Left cardiac atrium (tissue), 4 donors: Measurements from ENCODE around the gene COL28A1. TPM values are rescaled to one million over a fixed set of nuclear protein-coding genes. Genes with fewer than 3 reads are reported as not detected.
"Not testable (repeated sequence)": the region's sequence is repeated elsewhere in the genome, so short reads cannot be mapped to it uniquely, and the experiment has no call there.

Source experiments
- ATAC-seq, 2 donors: fragments of 200-7000 bp; cut with Tn5 transposase; one replicate each; pipeline ENCODE4 v1.9.1; 2020; ENCODE audit warnings: mild to moderate bottlenecking in 2 of 2, moderate library complexity in 2 of 2
- DNase-seq: peaks from one replicate; pipeline ENCODE4 v3.0.0-alpha.2; 2020
- intact Hi-C, 2 donors: fragments of 100-400 bp; cut with DNase I; formaldehyde crosslinking; loops; one replicate each; pipeline versions ENCODE4 v1.14.1 to v1.15.1; 2022 to 2023
- total RNA-seq, 2 donors: library from RNA; stranded (reverse); fragmentation: NEBNext Ultra II Directional; extraction: Animal tissue kit (Norgen Biotek cat#: 25700); gene quantifications; one replicate each; pipeline ENCODE4 v1.2.1, GENCODE V29; 2021
- donor health status: DM: no; HTN: yes; CAD: no.
- donor health status: DM: no; HTN: yes; CAD: no; lungs with severe emphysema.
- donor health status: DM: yes; HTN: yes; CAD: no.
- donor health status: Dilated cardiomyopathy.

The COL28A1 gene
- total RNA-seq, 2 donors from 2014 or later, result 3.6 to 8.9 TPM

DNA sequence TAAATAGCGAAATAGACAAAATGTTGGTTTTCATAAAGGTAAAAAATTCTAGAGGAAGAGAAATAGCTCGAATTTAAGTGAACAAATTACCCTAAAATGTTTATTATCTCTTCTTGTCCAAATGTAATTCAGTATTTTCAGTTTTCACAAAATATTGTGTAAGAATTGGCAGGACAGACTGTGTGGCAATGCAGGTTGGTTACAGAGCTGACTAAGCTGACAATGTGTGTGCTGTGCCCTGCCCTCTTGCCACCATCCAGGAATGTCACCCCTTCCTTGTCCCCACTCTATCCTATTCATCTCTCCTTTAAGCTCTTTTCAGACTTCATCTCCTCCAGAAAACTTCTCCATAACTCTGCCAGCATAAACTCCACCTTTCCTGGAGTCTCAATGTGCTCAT, 46.1 kb downstream of the COL28A1 start:
- ATAC-seq (no peak), DNase-seq (no peak)
- intact Hi-C loops, result no loop called here

GRCh38 chr7:7486362-7486761, 49.3 kb downstream of the COL28A1 start:
- ATAC-seq, result no peak
- intact Hi-C loops, result no loop called here
- DNase-seq, result no peak

DNA sequence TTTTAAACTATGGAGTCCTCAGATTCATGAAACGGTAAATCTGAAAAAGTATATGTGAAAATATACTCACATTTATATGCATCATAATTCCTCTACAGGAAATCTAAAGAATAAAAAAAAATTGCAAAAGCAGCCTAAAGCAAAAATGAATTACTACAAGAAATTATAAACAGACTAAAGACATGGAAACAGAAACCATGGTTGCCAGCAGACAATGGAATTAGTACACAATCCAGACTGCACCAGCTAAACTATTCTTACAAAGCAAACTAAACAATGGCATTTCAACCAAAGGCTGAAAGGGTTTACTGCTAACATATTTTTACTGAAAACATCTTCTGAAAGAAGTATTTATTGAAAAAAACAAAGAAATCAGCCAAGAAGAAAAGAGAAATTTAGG, 51.6 kb downstream of the COL28A1 start:
- DNase-seq (no peak), ATAC-seq (no peak)
- intact Hi-C loops, result no loop called here

- DNase-seq (no peak), ATAC-seq (no peak)
- intact Hi-C loops, result no loop called here
These were observed 53.9 kb downstream of the COL28A1 start for GRCh38 chr7:7481802-7482201.

- ATAC-seq, result no peak
- intact Hi-C loops, result no loop called here
- DNase-seq, result no peak
These were observed 56.3 kb downstream of the COL28A1 start for GRCh38 chr7:7479275-7479805.

DNA sequence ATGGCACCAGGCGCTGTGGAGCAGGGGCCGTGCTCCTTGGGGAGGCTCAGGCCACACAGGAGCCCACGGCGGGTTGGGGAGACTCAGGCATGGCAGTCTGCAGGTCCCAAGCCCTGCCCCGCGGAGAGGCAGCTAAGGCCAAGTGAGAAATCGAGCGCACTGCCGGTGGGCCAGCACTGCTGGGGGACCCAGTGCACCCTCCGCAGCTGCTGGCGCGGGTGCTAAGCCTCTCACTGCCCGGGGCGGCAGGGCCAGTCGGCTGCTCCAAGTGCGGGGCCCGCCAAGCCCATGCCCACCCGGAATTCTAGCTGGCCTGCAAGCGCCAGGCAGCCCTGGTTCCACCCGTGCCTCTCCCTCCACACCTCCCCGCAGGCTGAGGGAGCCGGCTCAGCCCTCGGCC, 57.1 kb downstream of the COL28A1 start:
- DNase-seq (no peak), ATAC-seq (no peak)
- intact Hi-C loops, result no loop called here

GRCh38 chr7:7477641-7478040, 58.0 kb downstream of the COL28A1 start:
- DNase-seq, ATAC-seq, intact Hi-C loops: not testable (repeated sequence)

DNA sequence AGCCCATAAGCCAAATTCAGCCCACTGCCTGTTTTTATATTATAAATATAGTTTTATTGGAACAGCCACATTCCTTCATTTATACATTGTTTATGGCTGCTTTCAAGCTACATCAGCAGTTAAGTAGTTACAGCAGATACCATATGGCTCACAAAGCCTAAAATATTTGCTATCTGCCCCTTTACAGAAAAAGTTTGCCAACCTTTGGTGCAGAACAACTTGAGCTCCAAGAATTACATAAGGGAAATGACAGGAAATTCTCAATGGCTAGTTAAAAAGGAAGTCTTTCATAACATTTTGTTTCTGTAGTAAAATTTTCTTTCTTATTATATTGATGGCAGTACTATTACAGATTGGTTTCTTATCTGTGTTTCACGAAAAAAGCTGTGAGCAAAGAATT, 59.3 kb downstream of the COL28A1 start:
- no peak for ATAC-seq
- DNase-seq, result no peak
- intact Hi-C loops, result no loop called here

GRCh38 chr7:7475601-7476000, 60.1 kb downstream of the COL28A1 start:
- intact Hi-C loops, result no loop called here
- DNase-seq, result no peak

GRCh38 chr7:7474436-7474835, 61.2 kb downstream of the COL28A1 start:
- ATAC-seq (no peak), DNase-seq (no peak)
- intact Hi-C loops, result no loop called here

More at GRCh38 chr7:7475601-7476000, 60.1 kb downstream of the COL28A1 start:
- ATAC-seq, result no peak

GRCh38 chr7:7464991-7465765, 70.5 kb downstream of the COL28A1 start:
- ATAC-seq, DNase-seq, intact Hi-C loops: not testable (repeated sequence)

- DNase-seq, result no peak
- no peak for ATAC-seq
- intact Hi-C loops, result no loop called here
These were observed 81.7 kb downstream of the COL28A1 start for GRCh38 chr7:7454000-7454399.

DNA sequence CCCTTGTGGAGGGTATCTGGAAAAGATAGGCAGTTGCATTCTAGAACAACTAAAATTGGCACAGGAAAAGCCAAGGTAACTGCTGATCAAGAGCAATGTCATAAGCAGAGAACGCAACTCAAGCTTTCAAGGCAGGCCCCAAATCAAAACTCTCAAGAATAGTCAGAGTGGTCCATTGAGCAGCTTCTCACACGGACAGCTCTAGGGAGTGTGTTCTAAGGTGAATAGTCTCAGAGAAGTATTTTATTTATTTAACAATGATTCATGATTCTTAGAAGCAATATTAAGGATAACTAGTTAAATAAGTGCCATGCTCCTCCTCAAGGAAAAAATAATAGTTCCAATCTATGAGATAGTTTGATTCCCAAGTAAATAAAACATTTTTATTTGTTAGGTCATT, 83.0 kb downstream of the COL28A1 start:
- ATAC-seq (no peak), DNase-seq (no peak)
- intact Hi-C loops, result no loop called here

GRCh38 chr7:7452119-7452518, 83.6 kb downstream of the COL28A1 start:
- ATAC-seq (no peak), DNase-seq (no peak)
- intact Hi-C loops, result no loop called here

GRCh38 chr7:7449055-7449454, 86.6 kb downstream of the COL28A1 start:
- intact Hi-C loops, result no loop called here
- no peak for DNase-seq
- no peak for ATAC-seq

DNA sequence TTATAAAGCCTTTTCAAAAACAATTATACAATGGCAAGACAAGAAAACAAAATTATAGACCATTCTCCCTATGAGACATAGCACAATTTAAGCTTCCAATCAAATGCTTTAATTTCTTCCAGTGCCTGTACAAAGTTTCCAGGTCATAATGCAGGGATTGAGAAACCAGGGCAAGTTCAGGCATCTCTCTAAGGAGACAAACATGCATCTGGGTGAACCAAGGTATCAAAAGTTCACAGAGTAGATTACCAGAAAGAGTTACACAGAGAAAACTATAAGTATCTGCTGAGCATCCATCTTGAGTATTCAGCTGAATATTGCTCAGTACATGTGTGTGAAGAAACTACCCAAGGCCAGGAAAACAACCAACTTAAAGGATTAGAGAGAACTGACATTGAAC, 89.1 kb downstream of the COL28A1 start:
- DNase-seq (no peak), ATAC-seq (no peak)
- intact Hi-C loops, result no loop called here

- intact Hi-C loops, result no loop called here
- DNase-seq, result no peak
- no peak for ATAC-seq
These were observed 91.8 kb downstream of the COL28A1 start for GRCh38 chr7:7443806-7444350.

- intact Hi-C loops, result no loop called here
- no peak for ATAC-seq
These were observed 96.1 kb downstream of the COL28A1 start for GRCh38 chr7:7439564-7439963.

DNA sequence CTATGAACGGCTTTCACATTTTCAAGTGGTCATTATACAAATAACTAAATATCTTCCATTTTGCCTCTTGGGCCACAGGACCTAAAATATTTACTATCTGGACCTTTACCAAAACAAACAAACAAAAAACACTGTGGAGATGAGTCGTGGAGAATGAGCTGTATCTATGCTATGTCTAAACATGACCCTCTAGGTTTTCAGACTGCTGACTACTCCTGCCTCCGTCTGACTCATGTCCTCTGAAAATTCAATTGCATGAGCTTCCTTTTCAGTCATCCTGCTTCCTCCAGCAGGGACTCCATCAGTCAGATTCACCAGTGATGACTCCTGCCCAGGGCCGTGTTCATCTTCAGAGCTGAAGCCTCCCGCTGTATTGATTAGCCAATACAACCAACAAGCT, 96.8 kb downstream of the COL28A1 start:
- DNase-seq, result no peak
- peak in 1 of 2 donors; percentile 88 for ATAC-seq
- intact Hi-C loops, result no loop called here

More at GRCh38 chr7:7439564-7439963, 96.1 kb downstream of the COL28A1 start:
- no peak for DNase-seq

DNA sequence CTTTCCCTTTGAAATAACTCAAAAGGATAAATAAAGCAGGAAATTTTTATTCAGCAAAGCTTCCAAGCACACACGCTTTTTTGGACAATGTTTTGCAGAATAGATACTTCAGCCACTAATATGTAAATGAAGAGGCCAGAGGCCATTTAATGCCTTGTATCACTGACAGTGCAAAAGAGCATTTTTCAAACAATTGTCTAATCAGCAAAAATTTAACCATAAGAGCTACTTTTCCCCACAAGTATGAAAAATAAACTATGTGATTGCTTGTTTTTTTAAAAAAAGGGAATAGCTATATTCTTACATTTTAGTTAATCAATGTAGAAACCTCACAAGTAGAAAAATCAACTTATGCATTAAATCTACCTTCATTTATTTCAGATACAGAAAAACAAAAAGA, 99.7 kb downstream of the COL28A1 start:
- intact Hi-C loops, result no loop called here
- ATAC-seq (no peak), DNase-seq (no peak)

DNA sequence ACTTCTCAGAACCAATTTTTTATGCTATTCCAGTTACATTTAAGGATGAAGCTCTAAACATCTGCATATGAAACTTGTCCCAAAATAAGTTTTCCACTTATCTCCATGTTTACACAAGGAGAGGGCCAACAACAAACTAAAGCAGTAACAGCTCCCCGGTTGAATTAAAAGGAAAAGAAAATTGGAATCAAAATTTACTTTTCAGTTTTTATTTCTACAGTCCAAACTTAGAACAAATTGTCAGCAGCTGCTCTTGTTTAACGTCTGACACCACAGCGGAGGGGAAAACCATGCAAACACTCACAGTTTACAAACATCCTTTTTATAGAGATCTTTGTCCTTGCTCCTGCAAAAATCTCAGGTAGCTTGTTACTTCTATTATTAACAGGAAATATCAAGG, 101.3 kb downstream of the COL28A1 start:
- intact Hi-C loops, result no loop called here
- no peak for ATAC-seq

More for the DNA sequence above, 101.3 kb downstream of the COL28A1 start:
- DNase-seq, result no peak
